Smooth muscle cell of the pulmonary artery (primary cell): Measurements from ENCODE around the gene ZBTB2. TPM values are rescaled to one million over a fixed set of nuclear protein-coding genes. Genes with fewer than 3 reads are reported as not detected.

ENCODE experiments used
- total RNA-seq: library from RNA; depleted of rRNA; stranded (reverse); fragments of >200 nt; gene quantifications from 2 replicates; pipeline ENCODE4 v1.2.3, GENCODE V29; 2014

Gene ZBTB2
- 7.8 and 8.8 TPM in 2 replicates for total RNA-seq

GRCh38 chr6:151391471-151392413 lies at the start of gene ZBTB2:
ZBTB2 (minus strand) TSS chr6:151391559; CDS start chr6:151373637, 17,922 bp downstream.

Other genes starting within 250 kb of the ZBTB2 start
- gene AKAP12, start 151.6 kb downstream of the ZBTB2 start, total RNA-seq, result 45.4 and 94.6 TPM in 2 replicates
- 23.7 and 58.7 TPM in 2 replicates for gene RMND1, start 60.6 kb upstream of the ZBTB2 start, total RNA-seq
- 0.33 and 0.46 TPM in 2 replicates for gene CCDC170, start 102.5 kb upstream of the ZBTB2 start, total RNA-seq